NB4 (cell line): ENCODE data around the gene PCSK5.

ENCODE experiments used
- DNase-seq: peaks from one replicate; pipeline ENCODE4 v3.0.0; 2010; ENCODE audit warnings: low read depth
- H3K4me3 ChIP-seq: one replicate; pipeline ENCODE4 v1.5.1; 2011; ENCODE audit warnings: mild to moderate bottlenecking, low read depth, low read length, moderate library complexity
- MYC ChIP-seq: IDR thresholded peaks from 2 replicates; pipeline ENCODE4 v1.6.1; 2011; ENCODE audit warnings: low read depth, low read length
- POLR2A ChIP-seq: IDR thresholded peaks from 2 replicates; pipeline ENCODE4 v1.6.1; 2011; ENCODE audit warnings: mild to moderate bottlenecking; ENCODE audit not compliant: insufficient read length; ENCODE audit errors: extremely low read depth
- TF ChIP-seq, protein P1 (sequence below): IDR thresholded peaks from 2 replicates; pipeline ENCODE4 v1.6.1; 2011; ENCODE audit warnings: low read depth, low read length
- TF ChIP-seq, protein P2 (sequence below): IDR thresholded peaks from one replicate; pipeline ENCODE4 v1.5.1; 2012; ENCODE audit warnings: low read depth, low read length

Gene PCSK5

DNA sequence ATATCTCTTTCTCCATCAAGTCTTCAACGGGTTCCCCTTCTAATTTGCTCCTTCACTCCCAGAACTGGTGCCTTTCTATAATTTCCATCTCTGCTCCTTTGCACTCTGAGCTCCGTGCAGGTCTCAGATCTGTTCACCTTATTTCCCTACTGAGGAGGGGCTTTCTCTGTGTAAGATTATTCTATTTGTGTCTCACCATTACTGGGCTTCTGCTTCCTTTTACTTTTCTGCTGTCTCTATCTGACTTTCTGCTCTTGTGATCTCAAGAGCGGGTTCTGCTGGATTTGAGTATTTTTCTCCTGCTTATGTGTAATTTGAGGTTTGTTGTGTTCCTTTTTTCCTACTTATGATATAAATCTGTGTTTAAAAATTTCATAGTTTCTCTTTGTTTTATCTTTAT is 117.5 kb downstream of the PCSK5 start:
- H3K4me3 ChIP-seq = no peak overlapping the region
- DNase-seq = no peak
- TF ChIP-seq, protein P1, sequence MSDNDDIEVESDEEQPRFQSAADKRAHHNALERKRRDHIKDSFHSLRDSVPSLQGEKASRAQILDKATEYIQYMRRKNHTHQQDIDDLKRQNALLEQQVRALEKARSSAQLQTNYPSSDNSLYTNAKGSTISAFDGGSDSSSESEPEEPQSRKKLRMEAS = no peak
- TF ChIP-seq MYC (no peak), POLR2A (no peak)
- TF ChIP-seq, protein P2, sequence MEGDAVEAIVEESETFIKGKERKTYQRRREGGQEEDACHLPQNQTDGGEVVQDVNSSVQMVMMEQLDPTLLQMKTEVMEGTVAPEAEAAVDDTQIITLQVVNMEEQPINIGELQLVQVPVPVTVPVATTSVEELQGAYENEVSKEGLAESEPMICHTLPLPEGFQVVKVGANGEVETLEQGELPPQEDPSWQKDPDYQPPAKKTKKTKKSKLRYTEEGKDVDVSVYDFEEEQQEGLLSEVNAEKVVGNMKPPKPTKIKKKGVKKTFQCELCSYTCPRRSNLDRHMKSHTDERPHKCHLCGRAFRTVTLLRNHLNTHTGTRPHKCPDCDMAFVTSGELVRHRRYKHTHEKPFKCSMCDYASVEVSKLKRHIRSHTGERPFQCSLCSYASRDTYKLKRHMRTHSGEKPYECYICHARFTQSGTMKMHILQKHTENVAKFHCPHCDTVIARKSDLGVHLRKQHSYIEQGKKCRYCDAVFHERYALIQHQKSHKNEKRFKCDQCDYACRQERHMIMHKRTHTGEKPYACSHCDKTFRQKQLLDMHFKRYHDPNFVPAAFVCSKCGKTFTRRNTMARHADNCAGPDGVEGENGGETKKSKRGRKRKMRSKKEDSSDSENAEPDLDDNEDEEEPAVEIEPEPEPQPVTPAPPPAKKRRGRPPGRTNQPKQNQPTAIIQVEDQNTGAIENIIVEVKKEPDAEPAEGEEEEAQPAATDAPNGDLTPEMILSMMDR = no peak

DNA sequence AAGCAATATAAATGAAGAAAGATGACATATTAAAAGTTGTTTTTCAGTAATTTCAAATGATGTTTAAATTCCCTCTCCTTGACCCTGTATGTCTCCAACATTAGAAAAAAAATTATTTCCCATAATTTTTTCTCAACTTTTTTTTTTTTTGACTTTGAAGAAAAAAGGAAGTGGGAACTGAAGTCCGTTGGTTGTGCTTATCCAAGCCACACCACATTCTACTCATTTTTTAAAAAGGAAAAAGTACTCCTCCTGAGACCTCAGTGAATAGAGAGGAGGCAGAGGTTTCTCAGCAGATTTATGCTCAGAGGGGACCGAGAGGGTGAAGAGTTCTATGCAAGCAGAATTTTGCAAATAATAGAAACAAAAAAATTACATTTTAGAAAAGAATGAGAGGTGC is 123.3 kb downstream of the PCSK5 start:
- DNase-seq = no peak
- TF ChIP-seq, protein P1 = no peak
- TF ChIP-seq POLR2A = no peak
- no peak for TF ChIP-seq MYC
- TF ChIP-seq, protein P2 = no peak
- H3K4me3 ChIP-seq = no peak overlapping the region

DNA sequence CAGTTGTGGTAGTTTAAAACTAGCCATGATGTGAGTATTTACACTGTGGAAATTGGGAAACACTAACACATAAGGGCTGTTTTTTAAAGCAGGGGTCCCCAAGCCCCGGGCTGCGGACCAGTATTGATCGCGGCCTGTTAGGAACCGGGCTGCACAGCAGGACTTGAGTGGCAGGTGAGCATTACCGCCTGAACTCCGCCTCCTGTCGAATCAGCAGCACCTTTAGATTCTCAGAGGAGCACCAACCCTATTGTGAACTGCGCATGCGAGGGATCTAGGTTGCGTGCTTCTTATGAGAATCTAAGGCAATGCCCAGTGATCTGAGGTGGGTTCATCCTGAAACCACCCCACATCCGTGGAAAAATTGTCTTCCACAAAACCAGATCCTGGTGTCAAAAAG is 127.8 kb downstream of the PCSK5 start:
- DNase-seq = no peak
- TF ChIP-seq, protein P2 = no peak
- TF ChIP-seq, protein P1 = no peak
- TF ChIP-seq MYC = no peak
- TF ChIP-seq POLR2A = no peak
- H3K4me3 ChIP-seq = no peak overlapping the region

GRCh38 chr9:76018761-76019160 is 128.3 kb downstream of the PCSK5 start:
- H3K4me3 ChIP-seq = no peak overlapping the region
- DNase-seq = no peak
- TF ChIP-seq, protein P2 = no peak
- no peak for TF ChIP-seq MYC

GRCh38 chr9:76020652-76021051 is 130.2 kb downstream of the PCSK5 start:
- TF ChIP-seq, protein P1 = no peak
- TF ChIP-seq POLR2A (no peak), MYC (no peak)
- TF ChIP-seq, protein P2 = no peak
- H3K4me3 ChIP-seq = no peak overlapping the region
- DNase-seq = no peak

GRCh38 chr9:76022317-76022716 is 131.8 kb downstream of the PCSK5 start:
- H3K4me3 ChIP-seq = no peak overlapping the region
- DNase-seq = no peak
- TF ChIP-seq, protein P2 = no peak
- no peak for TF ChIP-seq MYC
- TF ChIP-seq, protein P1 = no peak
- no peak for TF ChIP-seq POLR2A
